ENCODE results near the gene LAGE3.

The LAGE3 gene

GRCh38 chrX:154478728-154479622, at the start of gene LAGE3:
TSS of gene LAGE3 (minus strand) at chrX:154479281. CDS start at chrX:154478915, 366 bp downstream.
- DNase-seq (ENCODE audit: low read depth, low spot score) = peak; percentile 16
- H3K9ac ChIP-seq (ENCODE audit: insufficient read length) = peak within 1 kb of the TSS; percentile 62
- H3K27ac ChIP-seq = peak within 1 kb of the TSS; percentile 80
- H3K4me3 ChIP-seq = peak within 1 kb of the TSS; percentile 79
- TF ChIP-seq EZH2 (IDR thresholded peaks at IDR 0.05) (no peak), POLR2AphosphoS5 (IDR thresholded peaks at IDR 0.05; ENCODE audit: borderline replicate concordance, low read depth, low read length) (peak; percentile 72; the same call in 1 of the 2 replicates), FOXP2 (optimal IDR thresholded peaks at IDR 0.05; ENCODE audit: control extremely low read depth, extremely low read length, insufficient read depth) (no peak)
- H3K9me3 ChIP-seq (ENCODE audit: low read depth, low read length) = no peaks in the 10 kb centered on the region
- no peaks in the 10 kb centered on the region for H3K36me3 ChIP-seq (ENCODE audit: insufficient read depth, low read length)

GRCh38 chrX:154526901-154527675, 48.0 kb upstream of the LAGE3 start:
- Histone ChIP-seq H3K4me3 (peak overlapping the region; percentile 36; the same call in 1 of the 2 replicates), H3K9me3 (ENCODE audit: low read depth, low read length) (no peaks in the 10 kb centered on the region), H3K36me3 (ENCODE audit: insufficient read depth, low read length) (no peaks in the 10 kb centered on the region), H3K9ac (ENCODE audit: insufficient read length) (no peak overlapping the region), H3K27ac (no peak overlapping the region)
- DNase-seq (ENCODE audit: low read depth, low spot score) = no peak
- TF ChIP-seq EZH2 (IDR thresholded peaks at IDR 0.05) (no peak), POLR2AphosphoS5 (IDR thresholded peaks at IDR 0.05; ENCODE audit: borderline replicate concordance, low read depth, low read length) (no peak), FOXP2 (optimal IDR thresholded peaks at IDR 0.05; ENCODE audit: control extremely low read depth, extremely low read length, insufficient read depth) (no peak)

- Histone ChIP-seq H3K4me3 (no peak overlapping the region), H3K27ac (no peak overlapping the region), H3K9me3 (ENCODE audit: low read depth, low read length) (no peaks in the 10 kb centered on the region), H3K36me3 (ENCODE audit: insufficient read depth, low read length) (no peaks in the 10 kb centered on the region), H3K9ac (ENCODE audit: insufficient read length) (no peak overlapping the region)
- DNase-seq (ENCODE audit: low read depth, low spot score) = no peak
- TF ChIP-seq FOXP2 (optimal IDR thresholded peaks at IDR 0.05; ENCODE audit: control extremely low read depth, extremely low read length, insufficient read depth) (no peak), POLR2AphosphoS5 (IDR thresholded peaks at IDR 0.05; ENCODE audit: borderline replicate concordance, low read depth, low read length) (no peak), EZH2 (IDR thresholded peaks at IDR 0.05) (no peak)
Measured at GRCh38 chrX:154525606-154526490, 46.8 kb upstream of the LAGE3 start.

GRCh38 chrX:154519389-154519788, 40.3 kb upstream of the LAGE3 start:
- Histone ChIP-seq H3K9ac (ENCODE audit: insufficient read length) (no peak overlapping the region), H3K36me3 (ENCODE audit: insufficient read depth, low read length) (no peaks in the 10 kb centered on the region), H3K27ac (no peak overlapping the region), H3K4me3 (no peak overlapping the region), H3K9me3 (ENCODE audit: low read depth, low read length) (no peaks in the 10 kb centered on the region)
- no peak for DNase-seq (ENCODE audit: low read depth, low spot score)
- TF ChIP-seq FOXP2 (optimal IDR thresholded peaks at IDR 0.05; ENCODE audit: control extremely low read depth, extremely low read length, insufficient read depth) (no peak), EZH2 (IDR thresholded peaks at IDR 0.05) (no peak), POLR2AphosphoS5 (IDR thresholded peaks at IDR 0.05; ENCODE audit: borderline replicate concordance, low read depth, low read length) (no peak)

GRCh38 chrX:154517101-154517781, 38.2 kb upstream of the LAGE3 start:
- H3K9ac ChIP-seq (ENCODE audit: insufficient read length) = peak overlapping the region; percentile 72
- peak overlapping the region; percentile 80 for H3K4me3 ChIP-seq
- peak overlapping the region; percentile 94 for H3K27ac ChIP-seq
- no peaks in the 10 kb centered on the region for H3K9me3 ChIP-seq (ENCODE audit: low read depth, low read length)
- TF ChIP-seq FOXP2 (optimal IDR thresholded peaks at IDR 0.05; ENCODE audit: control extremely low read depth, extremely low read length, insufficient read depth) (no peak), POLR2AphosphoS5 (IDR thresholded peaks at IDR 0.05; ENCODE audit: borderline replicate concordance, low read depth, low read length) (no peak), EZH2 (IDR thresholded peaks at IDR 0.05) (no peak)
- H3K36me3 ChIP-seq (ENCODE audit: insufficient read depth, low read length) = no peaks in the 10 kb centered on the region
- DNase-seq (ENCODE audit: low read depth, low spot score) = no peak

GRCh38 chrX:154516656-154517100, 37.6 kb upstream of the LAGE3 start:
- H3K27ac ChIP-seq = peak overlapping the region; percentile 94

More at GRCh38 chrX:154516656-154517100, 37.6 kb upstream of the LAGE3 start:
- Histone ChIP-seq H3K9me3 (ENCODE audit: low read depth, low read length) (no peaks in the 10 kb centered on the region), H3K9ac (ENCODE audit: insufficient read length) (peak overlapping the region; percentile 72), H3K4me3 (peak overlapping the region; percentile 80), H3K36me3 (ENCODE audit: insufficient read depth, low read length) (no peaks in the 10 kb centered on the region)
- TF ChIP-seq FOXP2 (optimal IDR thresholded peaks at IDR 0.05; ENCODE audit: control extremely low read depth, extremely low read length, insufficient read depth) (no peak), POLR2AphosphoS5 (IDR thresholded peaks at IDR 0.05; ENCODE audit: borderline replicate concordance, low read depth, low read length) (no peak), EZH2 (IDR thresholded peaks at IDR 0.05) (no peak)
- DNase-seq (ENCODE audit: low read depth, low spot score) = no peak
